Urinary bladder (tissue), 4 donors: ENCODE measurements around the gene MAPK9. TPM values are rescaled to one million over a fixed set of nuclear protein-coding genes. Genes with fewer than 3 reads are reported as not detected.

Experiments used
- DNase-seq: peaks from one replicate; pipeline ENCODE4 v3.0.0-alpha.2; 2015; ENCODE audit errors: extremely low spot score
- H3K27ac ChIP-seq: one replicate; pipeline ENCODE4 v1.5.1; 2013; ENCODE audit warnings: low read depth, mild to moderate bottlenecking, moderate library complexity
- H3K36me3 ChIP-seq: one replicate; pipeline ENCODE4 v1.6.1; 2013; ENCODE audit warnings: mild to moderate bottlenecking, moderate library complexity; ENCODE audit not compliant: insufficient read depth
- H3K4me1 ChIP-seq: one replicate; pipeline ENCODE4 v1.6.1; 2013; ENCODE audit warnings: mild to moderate bottlenecking, moderate library complexity; ENCODE audit not compliant: insufficient read depth
- H3K4me3 ChIP-seq: one replicate; pipeline ENCODE4 v1.5.1; 2013; ENCODE audit warnings: low read depth, low read length
- WGBS: extraction: QIAGEN DNeasy Blood & Tissue Kit; methylation state at CpG from one replicate; pipeline ENCODE4 v1.1.7; 2013; 5-methylcytosine and 5-hydroxymethylcytosine counted together
- polyA plus RNA-seq: library from polyadenylated mRNA; stranded (reverse); fragments of 200-250 nt; gene quantifications from one replicate; pipeline ENCODE4 v1.2.3, GENCODE V29; 2013
- total RNA-seq: library from RNA; depleted of rRNA; stranded (reverse); fragments of >200 nt; gene quantifications from one replicate; pipeline ENCODE4 v1.2.3, GENCODE V29; 2014
- donor health status: healthy with polysubstance abuse.
- donor health status: healthy.

MAPK9 gene
- total and polyA plus RNA-seq, 2 donors = 24.1 to 40.3 TPM

- Histone ChIP-seq H3K27ac (no peak overlapping the region), H3K4me3 (no peak overlapping the region), H3K4me1 (no peaks in the 10 kb centered on the region), H3K36me3 (no peaks in the 10 kb centered on the region)
- DNase-seq = no peak
- WGBS = 30% methylated on average over 7 of the region's 7 CpGs
Observed at GRCh38 chr5:180331647-180331950, 39.7 kb upstream of the MAPK9 start.

GRCh38 chr5:180330810-180331646 lies 39.1 kb upstream of the MAPK9 start:
- no peak overlapping the region for H3K4me3 ChIP-seq
- no peak for DNase-seq
- 29% methylated on average over 16 of the region's 16 CpGs for WGBS
- H3K36me3 ChIP-seq = no peaks in the 10 kb centered on the region
- H3K27ac ChIP-seq = peak overlapping the region; percentile 63
- H3K4me1 ChIP-seq = no peaks in the 10 kb centered on the region

- DNase-seq = no peak
- Histone ChIP-seq H3K27ac (no peak overlapping the region), H3K36me3 (no peaks in the 10 kb centered on the region), H3K4me1 (no peaks in the 10 kb centered on the region), H3K4me3 (no peak overlapping the region)
- WGBS = 83% methylated on average over 5 of the region's 5 CpGs
Observed at GRCh38 chr5:180330270-180330648, 38.4 kb upstream of the MAPK9 start.

GRCh38 chr5:180329606-180330269 lies 37.9 kb upstream of the MAPK9 start:
- no peaks in the 10 kb centered on the region for H3K36me3 ChIP-seq
- no peak for DNase-seq
- H3K4me1 ChIP-seq = no peaks in the 10 kb centered on the region
- 93% methylated on average over 8 of the region's 8 CpGs for WGBS
- no peak overlapping the region for H3K4me3 ChIP-seq
- no peak overlapping the region for H3K27ac ChIP-seq

- WGBS = 97% methylated on average over 7 of the region's 7 CpGs
- no peak for DNase-seq
- H3K36me3 ChIP-seq = no peaks in the 10 kb centered on the region
- H3K4me1 ChIP-seq = no peaks in the 10 kb centered on the region
- H3K27ac ChIP-seq = no peak overlapping the region
- H3K4me3 ChIP-seq = no peak overlapping the region
Observed at GRCh38 chr5:180329138-180329435, 37.2 kb upstream of the MAPK9 start.

- Histone ChIP-seq H3K36me3 (no peaks in the 10 kb centered on the region), H3K27ac (no peak overlapping the region), H3K4me1 (no peaks in the 10 kb centered on the region), H3K4me3 (no peak overlapping the region)
- 75% methylated on average over 31 of the region's 31 CpGs for WGBS
- DNase-seq = no peak
Observed at GRCh38 chr5:180328296-180329137, 36.6 kb upstream of the MAPK9 start.

GRCh38 chr5:180326989-180327565 lies 35.2 kb upstream of the MAPK9 start:
- DNase-seq = no peak
- WGBS = 89% methylated on average over 10 of the region's 10 CpGs
- Histone ChIP-seq H3K27ac (no peak overlapping the region), H3K4me3 (no peak overlapping the region), H3K4me1 (no peaks in the 10 kb centered on the region), H3K36me3 (no peaks in the 10 kb centered on the region)

GRCh38 chr5:180324601-180324950 lies 32.7 kb upstream of the MAPK9 start:
- Histone ChIP-seq H3K4me3 (no peak overlapping the region), H3K36me3 (no peaks in the 10 kb centered on the region), H3K27ac (no peak overlapping the region), H3K4me1 (no peaks in the 10 kb centered on the region)
- 65% methylated on average over 8 of the region's 8 CpGs for WGBS
- DNase-seq = no peak

GRCh38 chr5:180323941-180324600 lies 32.2 kb upstream of the MAPK9 start:
- H3K36me3 ChIP-seq = no peaks in the 10 kb centered on the region
- WGBS = 62% methylated on average over 11 of the region's 11 CpGs
- no peak overlapping the region for H3K4me3 ChIP-seq
- DNase-seq = no peak
- no peak overlapping the region for H3K27ac ChIP-seq
- H3K4me1 ChIP-seq = no peaks in the 10 kb centered on the region

- 90% methylated on average over 14 of the region's 14 CpGs for WGBS
- no peaks in the 10 kb centered on the region for H3K36me3 ChIP-seq
Observed at GRCh38 chr5:180323160-180323559, 31.3 kb upstream of the MAPK9 start.

GRCh38 chr5:180318456-180319089 lies 26.7 kb upstream of the MAPK9 start:
- H3K4me1 ChIP-seq = no peaks in the 10 kb centered on the region
- WGBS = 90% methylated on average over 23 of the region's 23 CpGs
- DNase-seq = no peak
- no peaks in the 10 kb centered on the region for H3K36me3 ChIP-seq
- H3K4me3 ChIP-seq = no peak overlapping the region
- no peak overlapping the region for H3K27ac ChIP-seq

More at GRCh38 chr5:180323160-180323559, 31.3 kb upstream of the MAPK9 start:
- Histone ChIP-seq H3K27ac (no peak overlapping the region), H3K4me1 (no peaks in the 10 kb centered on the region), H3K4me3 (no peak overlapping the region)
- no peak for DNase-seq

GRCh38 chr5:180316586-180316985 lies 24.7 kb upstream of the MAPK9 start:
- no peak for DNase-seq
- WGBS = 95% methylated on average over 20 of the region's 20 CpGs
- H3K36me3 ChIP-seq = no peaks in the 10 kb centered on the region
- no peak overlapping the region for H3K27ac ChIP-seq
- no peaks in the 10 kb centered on the region for H3K4me1 ChIP-seq
- H3K4me3 ChIP-seq = no peak overlapping the region

GRCh38 chr5:180315762-180316212 lies 23.9 kb upstream of the MAPK9 start:
- WGBS = 67% methylated on average over 9 of the region's 9 CpGs
- Histone ChIP-seq H3K27ac (no peak overlapping the region), H3K36me3 (no peaks in the 10 kb centered on the region), H3K4me3 (no peak overlapping the region), H3K4me1 (no peaks in the 10 kb centered on the region)
- DNase-seq = no peak
